NCI-H146 (cell line): ENCODE results near the gene FTCDNL1.

ENCODE experiments used
- DNase-seq: peaks from one replicate; lab custom pipeline; 2025; lab: John Stamatoyannopoulos, UW

Gene FTCDNL1

DNA sequence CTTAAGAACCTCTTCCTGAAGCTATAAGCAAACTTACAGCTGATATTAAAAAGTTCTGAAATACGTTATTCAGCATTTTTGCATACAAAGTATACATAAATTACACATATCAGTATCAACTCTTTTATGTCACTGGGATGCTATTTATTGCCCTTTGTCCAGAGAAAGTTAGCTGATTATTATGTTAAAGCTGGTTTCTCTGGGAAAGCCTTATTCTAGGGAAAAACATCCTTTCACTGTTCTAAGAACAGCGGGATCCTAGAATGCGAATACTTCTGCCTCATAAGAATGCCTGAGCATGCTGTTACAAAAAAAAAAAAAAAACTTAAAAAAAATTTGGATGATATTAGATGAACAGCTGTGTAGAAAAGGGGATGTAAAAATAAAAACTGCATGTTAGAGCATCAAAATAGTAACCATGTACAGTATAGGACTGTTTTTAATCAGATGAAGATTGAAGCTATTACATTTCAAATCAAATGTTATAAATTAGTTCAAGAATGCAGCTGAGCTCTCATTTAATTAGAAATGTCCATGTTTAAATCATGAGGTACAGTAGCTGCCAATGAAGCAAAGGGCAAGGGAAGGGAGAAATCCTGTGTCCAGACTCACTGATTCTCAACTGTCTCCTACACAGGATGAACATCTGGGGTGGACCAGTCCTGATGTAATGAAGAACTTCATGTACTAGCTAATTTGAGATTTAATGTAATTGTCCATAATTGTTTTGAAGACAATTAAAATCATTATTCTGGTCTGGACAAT is 8.2 kb downstream of the FTCDNL1 start:
- no peak for DNase-seq

DNA sequence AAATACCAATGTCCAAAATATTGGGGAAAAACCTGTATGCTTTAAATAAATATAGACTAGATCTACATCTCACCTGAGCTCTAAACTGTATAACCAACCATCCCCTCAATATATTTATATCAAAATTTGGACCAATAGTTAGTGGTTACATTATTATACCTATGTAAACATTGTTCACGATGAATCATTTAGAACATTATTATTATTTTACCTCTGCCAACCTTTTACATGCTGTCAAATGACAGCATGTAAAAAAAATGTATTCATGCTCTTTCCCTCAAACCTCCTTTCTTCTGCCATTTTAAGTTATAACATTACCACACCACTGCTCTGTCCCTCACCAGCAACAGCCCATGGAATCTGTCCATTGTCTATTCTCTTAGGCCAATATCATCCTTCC is 9.6 kb downstream of the FTCDNL1 start:
- no peak for DNase-seq

DNA sequence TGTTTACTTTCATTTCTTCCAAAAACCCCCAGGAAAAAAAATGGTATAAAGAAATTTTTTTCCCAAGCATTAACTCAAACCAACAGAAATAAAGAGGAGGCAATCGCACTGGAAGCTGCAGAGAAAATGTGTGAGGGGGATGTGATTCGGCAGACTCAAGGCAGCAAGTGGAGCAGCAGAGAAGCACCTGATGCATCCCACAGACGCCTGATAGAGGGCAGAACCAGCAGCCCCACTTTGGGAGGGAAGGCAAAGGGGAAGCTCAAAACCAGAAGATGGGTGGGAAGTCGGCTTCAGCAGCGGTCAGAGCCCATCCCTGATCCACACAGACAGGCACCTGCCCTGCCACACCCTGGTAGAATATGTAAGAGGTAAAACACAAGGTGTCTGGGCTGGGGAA is 12.6 kb downstream of the FTCDNL1 start:
- no peak for DNase-seq

DNA sequence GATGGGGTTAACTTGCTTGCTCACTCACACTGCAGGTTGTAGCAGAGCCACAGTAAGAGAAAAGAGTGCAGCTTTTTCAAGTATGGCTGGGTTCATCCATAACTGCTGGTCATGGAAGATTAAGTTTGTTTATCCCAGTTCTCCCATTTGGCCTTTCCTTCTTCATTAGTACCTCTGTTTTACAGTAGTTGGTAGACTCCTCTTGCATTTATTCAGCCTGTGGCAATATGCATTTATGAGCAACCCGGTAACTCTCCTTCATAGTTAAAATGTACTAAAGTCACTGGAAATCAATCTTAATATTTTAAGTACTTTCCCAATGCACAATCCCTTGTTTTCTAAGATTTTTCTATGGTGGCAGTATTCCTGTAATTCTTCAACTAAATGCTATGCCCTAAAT is 14.0 kb downstream of the FTCDNL1 start:
- no peak for DNase-seq

- DNase-seq: no peak
Observed at GRCh38 chr2:199833525-199833924, 17.5 kb downstream of the FTCDNL1 start.

- DNase-seq: no peak
Observed at GRCh38 chr2:199830531-199830930, 20.5 kb downstream of the FTCDNL1 start.

DNA sequence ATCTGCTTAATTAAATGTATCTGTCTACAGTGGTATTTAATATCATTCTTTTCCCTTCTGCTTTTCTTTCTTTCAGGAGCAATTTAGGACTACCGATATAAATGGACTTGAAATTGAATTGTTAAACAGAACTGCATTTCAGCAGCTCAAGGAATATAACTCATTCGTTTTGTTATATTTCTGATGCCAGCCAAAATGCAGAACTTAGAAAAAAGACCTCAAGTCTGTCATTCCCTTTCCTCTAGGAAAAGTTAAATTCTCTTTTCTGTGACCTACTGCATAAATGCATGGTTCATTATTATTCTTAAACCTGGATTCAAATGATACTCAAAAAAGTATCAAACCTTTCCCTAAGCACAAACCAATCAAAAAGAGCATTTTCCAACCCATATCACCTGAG is 21.4 kb downstream of the FTCDNL1 start:
- no peak for DNase-seq

- DNase-seq: no peak
Observed at GRCh38 chr2:199819746-199820145, 31.2 kb downstream of the FTCDNL1 start.

- no peak for DNase-seq
Observed at GRCh38 chr2:199818754-199819153, 32.2 kb downstream of the FTCDNL1 start.

DNA sequence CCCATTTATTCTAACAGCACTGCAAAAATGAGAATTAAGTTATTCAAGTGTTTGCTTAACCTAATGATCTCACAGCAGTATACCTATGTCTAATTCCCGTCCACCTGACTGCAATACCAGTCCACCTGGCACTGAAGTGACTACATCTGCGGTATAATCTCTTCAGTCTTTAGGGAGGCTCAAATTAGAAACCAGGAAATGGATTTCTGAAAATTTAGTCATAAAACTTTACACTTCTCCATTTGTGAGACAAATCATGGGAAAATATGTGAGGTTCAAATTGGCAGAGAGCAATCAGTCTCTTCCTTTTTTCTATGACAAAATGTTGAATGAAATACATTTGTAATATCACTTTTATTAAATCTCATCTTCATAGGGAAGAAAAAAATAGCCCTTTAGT is 33.0 kb downstream of the FTCDNL1 start:
- peak; percentile 32 for DNase-seq

DNA sequence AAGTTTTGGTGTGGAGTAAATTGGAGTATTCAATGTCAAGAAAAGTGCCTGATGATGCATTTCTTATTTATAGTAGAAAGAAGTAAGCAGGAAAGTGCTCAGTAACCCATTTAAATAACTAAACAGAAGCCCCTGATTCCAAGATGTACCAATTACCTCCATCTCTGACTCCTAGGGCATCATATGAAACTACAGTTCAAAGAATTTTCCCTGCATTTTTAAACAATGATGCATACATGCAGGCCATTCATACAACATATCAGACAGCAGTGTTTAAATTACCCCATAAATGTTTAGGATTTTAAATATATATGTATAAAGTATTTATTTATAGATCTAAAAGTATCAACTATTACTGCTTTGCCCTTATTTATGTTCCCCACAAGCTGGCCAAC is 36.2 kb downstream of the FTCDNL1 start:
- no peak for DNase-seq

DNA sequence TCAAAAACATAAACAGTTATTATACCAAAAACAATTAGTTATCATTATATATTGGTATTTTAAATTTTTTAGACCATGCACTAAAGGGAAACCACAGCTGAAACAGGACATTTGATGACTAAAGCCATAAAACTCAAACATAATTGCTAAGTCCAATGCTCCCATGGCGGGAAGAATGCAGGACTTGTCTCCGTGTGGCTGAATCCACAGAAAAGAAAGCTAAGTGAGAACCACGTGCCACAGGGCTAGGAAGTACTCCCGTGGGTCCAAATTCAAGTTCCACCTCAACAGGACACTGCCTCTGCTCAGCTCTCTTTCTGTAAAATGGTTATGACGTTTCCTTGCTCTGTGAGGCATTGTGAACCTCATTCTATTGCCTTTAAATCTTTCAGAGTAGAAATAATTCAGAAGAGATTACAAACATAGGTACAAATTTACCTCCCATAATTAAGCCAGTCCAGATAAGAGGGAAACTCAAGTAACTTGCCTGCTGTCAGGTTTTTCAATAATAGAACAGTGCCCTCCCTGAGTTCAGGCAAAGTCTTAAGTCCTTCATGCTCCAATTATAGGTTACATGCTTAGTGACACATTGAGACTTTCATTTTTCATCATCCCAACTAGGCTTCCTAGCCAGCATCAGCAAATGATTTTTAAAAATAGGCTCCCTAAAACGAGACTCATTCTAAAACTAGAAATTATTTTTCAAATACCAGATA is 36.7 kb downstream of the FTCDNL1 start:
- DNase-seq: no peak

DNA sequence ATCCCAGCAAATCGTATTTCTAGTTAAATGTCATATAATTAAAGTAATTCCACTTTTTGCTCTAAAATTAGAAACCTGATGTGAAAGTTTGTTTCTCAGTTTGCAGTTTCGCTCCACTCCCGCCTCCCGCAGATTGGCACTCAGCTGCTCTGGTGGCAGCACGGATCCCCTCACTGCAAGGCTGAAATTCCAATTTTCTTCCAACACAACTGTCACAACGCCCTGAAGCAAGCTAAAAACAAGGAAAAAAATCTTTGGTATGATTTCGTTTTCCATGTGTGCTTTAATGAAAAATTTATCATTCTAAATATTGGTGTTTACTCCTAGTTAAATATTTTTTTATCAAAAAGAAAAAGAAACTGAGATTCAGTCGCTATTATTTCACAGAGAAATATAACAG is 38.5 kb downstream of the FTCDNL1 start:
- DNase-seq: no peak

- DNase-seq: no peak
Observed at GRCh38 chr2:199811346-199811745, 39.6 kb downstream of the FTCDNL1 start.

DNA sequence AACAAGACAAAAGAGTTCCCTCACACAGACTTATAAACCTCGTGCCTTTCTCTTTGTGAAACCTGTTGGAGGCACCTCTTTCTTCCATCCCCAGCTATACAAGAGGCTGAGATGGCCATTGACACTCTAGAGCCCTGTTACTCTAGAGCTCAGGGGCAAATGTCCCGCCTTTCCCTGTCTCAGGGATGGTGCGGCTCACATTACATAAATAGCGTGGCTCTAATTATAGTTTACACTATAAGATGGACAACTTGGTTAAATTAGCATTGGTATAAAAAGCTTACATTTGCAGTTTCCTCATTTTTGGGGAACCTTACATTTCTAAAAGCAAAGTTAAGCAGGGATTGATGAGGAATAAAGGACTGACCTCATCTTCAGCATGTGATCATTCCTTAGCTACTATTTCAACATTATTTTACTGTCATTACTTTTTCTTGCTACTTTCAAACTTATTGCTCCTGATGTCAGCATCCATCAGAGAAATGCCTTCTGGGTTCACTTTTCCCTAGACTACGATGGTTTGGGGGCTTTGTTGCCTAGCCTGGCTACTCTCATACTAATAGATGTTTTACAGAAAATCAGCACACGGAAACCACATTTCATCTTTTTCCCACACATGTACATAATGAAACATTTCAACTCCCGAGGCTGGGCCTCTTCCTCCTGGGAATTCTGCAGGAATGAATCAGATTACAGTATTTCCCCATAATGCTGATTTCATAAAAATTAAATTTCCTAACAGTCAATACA is 40.4 kb downstream of the FTCDNL1 start:
- DNase-seq: no peak

DNA sequence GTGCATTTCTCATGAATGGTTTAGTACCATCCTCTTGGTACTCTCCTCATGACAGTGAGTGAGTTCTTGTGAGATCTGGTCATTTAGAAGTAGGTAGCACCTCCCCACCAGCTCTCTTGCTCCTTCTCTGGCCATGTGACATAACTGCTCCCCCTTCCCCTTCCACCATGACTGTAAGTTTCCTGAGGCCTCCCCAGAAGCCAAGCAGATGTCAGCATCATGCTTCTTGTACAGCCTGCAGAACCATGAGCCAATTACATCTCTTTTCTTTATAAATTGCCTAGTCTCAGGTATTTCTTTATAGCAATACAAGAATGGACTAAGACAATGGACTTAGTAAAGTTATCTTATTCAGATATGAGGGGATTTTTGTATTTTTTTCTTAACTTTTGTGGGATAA is 43.0 kb downstream of the FTCDNL1 start:
- no peak for DNase-seq

DNA sequence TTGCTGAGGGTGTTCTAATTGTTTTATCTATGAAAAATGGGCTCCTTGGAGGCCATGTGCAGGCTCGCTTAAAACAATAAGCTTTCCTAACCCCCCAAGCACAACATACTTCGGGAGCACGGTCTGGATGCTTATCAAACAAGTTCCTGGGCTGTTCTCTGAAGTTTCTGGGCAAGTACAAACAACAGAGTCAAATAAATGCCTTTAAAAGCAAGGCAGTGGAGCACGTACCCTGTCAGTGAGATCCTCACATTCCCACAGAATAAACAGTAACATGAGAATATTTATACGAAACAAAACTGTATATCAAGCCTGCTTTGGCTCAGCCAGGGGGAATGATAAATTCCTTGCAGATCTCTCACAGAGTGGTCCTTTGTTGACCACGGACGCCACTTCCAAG is 44.8 kb downstream of the FTCDNL1 start:
- DNase-seq: no peak

GRCh38 chr2:199804831-199805230 is 46.2 kb downstream of the FTCDNL1 start:
- DNase-seq: no peak

DNA sequence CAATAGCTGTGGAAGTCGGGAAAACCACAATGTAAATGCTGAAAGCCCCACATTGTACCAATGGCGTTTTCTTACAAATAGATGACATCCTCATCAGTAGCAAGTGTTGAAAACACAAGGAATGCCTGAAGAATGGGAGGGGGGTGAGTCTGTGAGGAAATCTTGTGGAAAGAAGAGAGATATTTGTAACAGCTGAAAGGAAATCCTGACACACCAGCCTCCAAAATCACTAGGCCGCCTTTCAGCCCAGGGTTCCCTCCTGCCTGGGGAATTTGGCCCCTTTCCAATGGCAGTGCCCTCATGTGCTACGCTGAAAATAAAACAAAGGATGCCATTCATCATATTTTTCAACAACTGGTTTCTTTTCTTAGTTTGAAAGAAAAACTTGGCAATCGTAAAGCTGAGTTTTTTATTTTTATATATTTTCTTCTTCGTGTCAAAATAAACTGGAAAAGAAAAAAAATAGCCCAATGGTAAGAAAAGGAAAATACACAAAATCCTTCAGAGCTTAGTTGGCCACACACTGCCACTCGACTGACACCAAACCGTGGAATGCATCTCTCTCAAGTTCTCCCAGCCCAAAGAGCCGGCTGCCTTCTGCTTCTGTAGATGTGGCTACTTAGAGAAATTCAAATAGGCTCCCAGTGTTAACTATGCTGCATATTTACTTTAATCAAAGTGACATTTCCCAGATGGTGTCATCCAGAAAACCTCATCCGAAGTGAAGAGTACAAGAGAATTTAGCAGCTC is 52.0 kb downstream of the FTCDNL1 start:
- no peak for DNase-seq

DNA sequence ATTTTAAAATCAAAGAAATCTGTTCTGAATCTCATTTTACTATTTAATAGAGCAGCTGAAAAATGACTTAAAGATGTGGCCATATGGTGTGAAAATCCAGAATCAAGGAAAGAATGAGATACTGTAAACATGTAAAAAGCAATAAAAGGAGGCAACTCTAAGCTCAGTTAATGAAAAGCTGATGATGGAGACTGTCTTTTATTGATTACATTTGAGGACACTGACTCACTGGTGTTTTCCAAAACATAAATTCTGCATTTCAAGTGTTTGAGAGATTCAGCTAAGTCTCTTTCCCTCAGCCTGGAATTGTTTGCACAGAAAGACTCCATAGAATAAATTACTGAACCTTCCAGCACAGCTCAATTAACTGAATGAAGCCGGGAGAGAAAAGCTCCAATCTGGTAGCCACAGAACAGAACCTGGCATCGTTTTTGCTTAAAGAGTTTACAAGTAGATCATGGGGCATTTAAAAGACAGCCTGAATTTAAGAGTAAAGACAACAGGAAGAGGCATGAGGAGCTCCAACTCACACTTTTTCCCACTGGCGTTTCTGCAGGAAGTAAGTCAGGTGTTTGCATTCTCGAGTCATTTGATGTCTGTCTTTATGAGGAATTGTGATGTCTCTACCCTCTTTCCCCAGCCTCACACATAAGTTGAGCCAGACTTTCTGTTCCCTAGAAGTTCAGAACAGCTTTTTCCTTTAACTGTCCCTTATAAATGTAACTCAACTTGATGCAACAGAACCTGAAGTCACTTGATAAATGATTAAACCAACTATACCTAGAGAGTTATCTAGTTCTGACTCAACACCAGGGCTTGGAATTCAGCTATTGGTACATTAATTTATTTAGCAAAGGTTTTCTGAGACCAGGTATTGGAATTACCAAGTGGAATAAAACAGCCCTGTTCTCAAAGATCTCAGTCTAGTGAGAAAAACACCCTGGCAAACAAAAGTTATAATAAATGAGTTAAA is 53.3 kb downstream of the FTCDNL1 start:
- no peak for DNase-seq

DNA sequence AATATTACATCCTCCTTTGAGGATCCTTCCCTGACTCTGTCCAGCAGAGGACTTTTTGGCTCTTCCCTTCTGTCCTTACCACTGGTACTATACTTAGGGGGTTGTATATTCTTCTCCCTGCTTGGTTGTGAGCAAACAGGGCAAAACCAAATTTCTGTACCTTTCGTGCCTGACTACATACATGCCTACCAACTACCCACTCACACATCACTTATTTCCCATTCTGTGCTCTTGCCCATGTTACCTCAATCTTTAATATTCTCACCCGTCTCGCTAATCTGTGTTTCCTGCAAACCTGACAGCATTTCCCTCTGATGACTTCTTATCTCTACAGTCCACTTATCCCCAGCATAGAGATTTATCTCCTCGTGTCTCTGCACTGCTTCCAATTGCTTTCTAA is 58.6 kb downstream of the FTCDNL1 start:
- no peak for DNase-seq
